ENCODE measurements around the gene NR5A2.

GRCh38 chr1:200118779-200119505 is 91.4 kb downstream of the NR5A2 start:
- TF ChIP-seq CTCF (conservative IDR thresholded peaks at IDR 0.05 in 1 of 2, IDR thresholded peaks at IDR 0.05 in 1 of 2; ENCODE audit: extremely low read depth in 1 of 2, insufficient read depth in 1 of 2, low read depth in 1 of 2, low read length in 2 of 2): no peak
- TF ChIP-seq EZH2 (IDR thresholded peaks at IDR 0.05; ENCODE audit: borderline replicate concordance, low read length): no peak

Measured in mammary epithelial cell (primary cell).